ENCODE results near the gene KIF26B.
"Not testable (repeated sequence)": the region's sequence is repeated elsewhere in the genome, so short reads cannot be mapped to it uniquely, and the experiment has no call there.

KIF26B gene

DNA sequence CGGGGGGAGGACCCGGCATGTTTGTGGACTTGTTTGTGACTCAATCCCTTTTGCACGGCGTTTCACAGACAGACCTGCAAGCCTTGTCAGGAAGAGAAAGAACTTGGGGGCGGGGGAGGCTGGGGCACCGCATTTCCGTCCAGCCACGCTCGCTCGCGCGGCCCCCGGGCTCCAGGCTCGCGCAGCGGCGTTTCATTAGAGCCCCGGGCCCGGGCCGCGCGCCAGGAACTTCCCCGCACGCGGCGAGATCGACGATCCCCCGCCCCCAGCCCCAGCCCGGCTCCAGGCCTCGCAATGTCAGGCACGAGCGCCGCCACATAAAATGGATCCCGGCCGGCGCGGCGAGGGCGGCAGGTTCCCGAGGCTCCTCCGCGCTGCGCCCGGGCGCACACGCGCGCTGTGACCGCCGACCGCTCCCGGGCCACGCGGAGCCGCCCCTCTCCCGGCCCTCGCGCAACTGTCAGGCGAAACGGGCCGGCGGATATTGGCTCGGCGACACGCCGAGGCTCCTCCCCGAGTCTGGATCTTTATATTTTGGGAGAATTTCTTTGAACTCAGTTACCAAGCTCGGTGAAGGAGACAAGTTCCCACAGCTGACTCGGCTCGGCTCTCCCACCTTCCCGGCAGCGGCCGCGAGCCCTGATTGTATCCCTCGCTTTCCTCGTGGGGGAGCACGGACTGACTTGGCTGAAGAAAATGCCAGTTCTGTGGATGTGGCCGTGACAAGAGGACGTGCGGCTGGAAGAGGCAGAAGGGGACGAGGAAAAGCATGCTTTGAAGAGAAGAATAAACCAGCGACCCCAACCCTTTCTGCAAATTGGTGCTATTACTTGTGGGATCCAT is at the start of gene KIF26B:
KIF26B (plus strand) TSS at position 557 of the 843 bp plus-strand sequence. CDS start 440 bp downstream, outside the sequence.
- DNase-seq = peak; percentile 37

DNA sequence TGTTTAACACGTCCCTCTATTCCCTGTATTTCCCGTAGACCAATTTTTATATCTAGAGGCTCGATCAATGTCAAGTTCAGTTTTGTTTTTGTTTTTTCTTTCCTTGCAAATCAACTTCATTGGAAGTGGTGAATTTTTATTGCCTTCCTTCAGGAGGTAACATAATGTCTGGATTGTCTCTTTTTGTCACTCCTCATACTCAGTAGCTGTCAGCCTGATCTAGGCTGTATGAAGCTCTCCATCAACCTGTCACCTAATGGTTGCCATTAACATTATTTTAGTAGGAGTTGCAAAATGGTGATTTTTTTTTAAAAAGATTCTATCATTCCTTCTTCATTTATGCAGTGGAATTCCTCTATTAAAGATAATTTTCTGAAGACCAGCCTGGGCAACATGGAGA is 49.7 kb upstream of the KIF26B start:
- DNase-seq = no peak

DNA sequence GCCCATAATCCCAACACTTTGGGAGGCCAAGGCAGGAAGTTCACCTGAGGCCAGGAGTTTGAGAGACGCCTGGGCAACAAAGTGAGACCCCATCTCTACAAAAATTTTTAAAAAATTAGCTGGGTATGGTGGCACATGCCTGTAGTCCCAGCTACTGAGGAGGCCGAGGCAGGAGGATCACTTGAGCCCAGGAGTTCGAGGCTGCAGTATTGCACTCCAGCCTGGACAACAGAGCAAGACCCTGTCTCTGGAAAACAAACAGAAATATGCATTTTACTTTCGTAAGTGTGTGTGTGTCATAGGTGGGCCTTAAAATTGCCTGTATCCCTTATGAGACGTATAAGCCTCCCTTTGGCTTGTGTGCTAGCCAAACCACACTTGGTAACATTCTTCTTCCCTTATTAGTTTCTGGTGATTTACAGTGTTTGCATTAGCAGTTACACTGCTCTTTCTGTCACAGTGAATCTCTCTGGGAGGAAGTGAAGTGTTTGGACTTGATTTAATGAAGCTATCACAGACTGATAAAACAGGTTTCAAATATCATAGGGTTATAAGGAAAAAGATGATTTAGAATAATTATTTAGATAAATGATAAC is 48.9 kb upstream of the KIF26B start:
- DNase-seq = no peak

DNA sequence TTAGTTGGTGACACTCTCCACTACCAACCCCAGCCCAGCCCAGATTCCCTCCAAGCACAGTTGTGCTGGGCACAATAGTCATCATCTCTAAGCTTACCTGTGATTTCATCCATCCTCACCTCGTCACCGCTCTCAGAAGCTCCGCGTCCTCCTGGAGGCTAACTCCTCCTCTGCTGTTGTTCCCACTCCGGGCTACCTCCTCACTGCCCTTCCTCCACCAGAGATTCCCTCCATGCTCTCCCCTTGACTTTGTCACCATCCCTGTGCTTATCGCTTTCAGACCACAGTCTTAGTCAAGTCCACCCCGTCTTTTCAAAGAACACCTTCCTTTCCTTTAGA is 47.0 kb upstream of the KIF26B start:
- DNase-seq = no peak

GRCh38 chr1:245108246-245108645 is 46.5 kb upstream of the KIF26B start:
- no peak for DNase-seq

GRCh38 chr1:245108909-245109308 is 45.9 kb upstream of the KIF26B start:
- no peak for DNase-seq

DNA sequence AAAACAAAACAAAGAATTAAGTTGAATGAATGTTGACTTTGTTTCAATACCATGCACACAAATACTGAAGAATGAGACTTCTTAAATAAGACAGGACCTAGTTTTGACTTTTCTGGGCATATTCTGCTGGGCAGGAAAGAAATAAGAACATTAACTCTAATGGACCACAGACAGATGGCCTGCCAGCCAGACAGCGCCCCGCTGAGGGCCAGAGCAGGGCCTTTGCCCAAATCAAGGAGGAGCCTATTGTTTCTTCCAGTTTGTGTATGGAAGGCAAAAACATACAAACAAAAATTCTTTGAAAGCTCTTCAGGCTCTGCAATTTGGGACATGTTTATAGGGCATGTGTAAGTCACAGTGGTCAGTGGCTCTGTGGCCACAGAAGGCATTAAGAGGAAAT is 44.4 kb upstream of the KIF26B start:
- DNase-seq = no peak

- DNase-seq = no peak
These were observed 43.7 kb upstream of the KIF26B start for GRCh38 chr1:245111073-245111472.

DNA sequence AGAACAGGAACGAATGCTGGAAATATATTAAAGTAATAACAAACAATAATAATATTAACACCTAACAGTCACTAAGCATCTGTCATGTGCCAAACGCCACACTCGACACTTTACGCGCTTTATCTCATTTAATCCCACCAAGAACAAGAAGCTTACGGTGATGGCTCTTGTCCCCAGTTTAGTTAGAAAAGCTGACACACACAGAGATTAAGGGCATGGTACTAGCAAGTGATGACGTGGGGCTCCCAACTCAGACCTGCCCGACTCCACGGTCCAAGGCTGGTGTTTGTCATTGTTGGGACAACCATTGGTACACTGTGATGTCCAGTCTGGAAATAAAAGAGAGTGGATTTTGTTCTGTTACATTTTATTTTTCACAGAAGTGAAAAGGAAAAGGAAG is 41.1 kb upstream of the KIF26B start:
- DNase-seq = no peak

DNA sequence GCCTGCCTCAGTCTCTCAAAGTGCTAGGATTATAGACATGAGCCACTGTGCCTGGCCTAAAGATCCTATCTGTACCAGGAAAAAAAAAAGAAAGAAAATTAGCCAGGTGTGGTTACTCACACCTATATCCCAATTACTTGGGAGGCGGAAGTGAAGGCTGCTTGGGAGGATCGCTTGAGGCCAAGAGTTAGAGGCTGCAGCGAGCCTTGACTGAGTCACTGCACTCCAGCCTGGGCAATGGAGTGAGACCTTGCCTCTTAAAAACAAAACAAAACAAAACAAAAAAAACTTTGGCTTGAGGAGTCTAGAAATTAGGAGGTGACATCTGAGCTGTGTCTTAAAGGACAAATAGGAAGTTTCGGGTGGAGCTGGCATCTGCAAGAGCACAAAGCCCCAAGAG is 38.7 kb upstream of the KIF26B start:
- DNase-seq = no peak

DNA sequence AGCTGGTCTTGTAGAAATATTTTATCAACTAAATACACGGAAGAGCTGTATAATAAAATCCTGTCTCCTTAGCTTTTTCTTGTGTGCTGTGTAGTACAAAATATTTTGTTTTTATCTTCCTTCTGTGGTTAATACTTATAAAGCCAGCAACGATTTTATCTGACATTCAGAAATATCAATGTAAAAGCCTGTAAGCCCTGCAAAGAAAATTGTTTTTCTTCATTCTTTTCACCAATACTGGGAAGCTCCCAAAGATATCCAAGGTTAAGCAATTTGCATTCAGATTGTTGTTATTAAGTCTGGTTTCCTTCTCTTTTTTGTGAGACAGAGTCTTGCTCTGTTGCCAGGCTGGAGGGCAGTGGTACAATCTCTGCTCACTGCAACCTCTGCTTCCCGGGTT is 38.0 kb upstream of the KIF26B start:
- DNase-seq = no peak

- DNase-seq = no peak
These were observed 36.7 kb upstream of the KIF26B start for GRCh38 chr1:245118066-245118465.

DNA sequence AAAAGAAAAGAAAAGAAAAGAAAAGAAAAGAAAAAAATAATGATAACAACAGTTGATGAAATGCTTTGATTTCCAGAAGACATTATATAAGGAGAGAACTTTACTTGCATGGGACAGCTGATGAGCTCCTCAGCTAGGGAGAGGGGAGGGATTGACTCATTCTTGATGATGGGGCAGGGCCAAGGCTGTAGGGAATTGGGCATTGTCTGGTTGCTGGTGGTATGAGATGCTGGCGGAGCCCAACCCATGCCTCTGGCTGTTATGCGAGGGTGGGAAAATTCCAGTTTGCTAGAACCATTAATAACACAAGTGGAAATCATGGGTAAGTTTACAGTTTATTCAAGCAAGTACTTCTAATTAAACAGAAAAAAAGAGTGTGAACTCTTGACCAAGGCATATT is 36.0 kb upstream of the KIF26B start:
- DNase-seq = no peak

- no peak for DNase-seq
These were observed 33.3 kb upstream of the KIF26B start for GRCh38 chr1:245121523-245121922.

- no peak for DNase-seq
These were observed 30.5 kb upstream of the KIF26B start for GRCh38 chr1:245124241-245124640.

- DNase-seq = no peak
These were observed 30.1 kb upstream of the KIF26B start for GRCh38 chr1:245124644-245125043.

GRCh38 chr1:245126530-245126929 is 28.3 kb upstream of the KIF26B start:
- peak; percentile 6 for DNase-seq

GRCh38 chr1:245128381-245129101 is 26.2 kb upstream of the KIF26B start:
- DNase-seq = no peak

GRCh38 chr1:245129319-245130240 is 25.2 kb upstream of the KIF26B start:
- DNase-seq = no peak

GRCh38 chr1:245130281-245131025 is 24.3 kb upstream of the KIF26B start:
- DNase-seq = not testable (repeated sequence)

DNA sequence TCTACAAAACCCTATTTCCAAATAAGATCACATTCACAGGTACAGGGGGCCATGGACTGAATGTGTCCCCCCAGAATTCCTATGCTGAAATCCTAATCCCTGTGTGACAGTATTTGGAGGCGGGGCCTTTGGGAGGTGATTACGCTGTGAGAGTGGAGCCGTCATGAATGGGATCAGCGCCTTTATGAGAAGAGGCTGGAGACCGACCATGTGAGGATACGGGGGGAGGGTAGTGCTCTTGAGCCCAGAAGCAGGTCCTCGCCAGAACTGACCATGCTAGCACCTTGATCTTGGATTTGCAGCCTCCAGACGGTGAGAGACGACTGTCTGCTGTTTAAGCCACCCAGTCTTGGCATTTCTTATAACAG is 23.8 kb upstream of the KIF26B start:
- DNase-seq = no peak

DNA sequence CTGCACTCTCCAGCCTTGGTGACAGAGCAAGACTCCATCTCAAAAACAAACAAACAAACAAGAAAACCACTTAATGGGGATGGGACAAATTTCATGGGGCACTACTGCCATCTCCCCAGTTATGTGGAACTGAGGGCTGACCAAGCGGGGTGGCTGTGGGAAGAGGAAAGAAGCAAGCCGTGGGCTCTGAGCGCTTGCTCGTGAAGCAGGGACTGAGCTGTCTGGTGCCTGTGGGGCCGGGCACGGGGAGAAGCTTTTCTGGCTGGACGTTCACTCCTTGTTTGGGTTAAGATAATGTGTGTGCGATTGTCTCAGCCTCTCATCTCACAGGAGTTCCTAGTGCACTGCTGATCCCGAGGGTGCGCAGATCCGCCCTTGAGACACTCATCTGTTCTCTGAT is 22.0 kb upstream of the KIF26B start:
- no peak for DNase-seq

All from HCEC 1CT (cell line).